Endothelial cell of umbilical vein (primary cell): ENCODE measurements around the gene FRA10AC1. TPM values are rescaled to one million over a fixed set of nuclear protein-coding genes. Genes with fewer than 3 reads are reported as not detected.

Source experiments
- BruUV-seq: library from RNA; stranded (reverse); fragments of 400-500 nt; replicated peaks from 2 replicates; lab custom pipeline; 2021; lab: Mats Ljungman, UMichigan
- CTCF ChIA-PET: fragments of 300-600, 350-600 bp; sonication (Branson Sonifier 250); formaldehyde crosslinking; loops from one replicate; lab custom pipeline; 2021; ENCODE audit warnings: antibody characterized with exemption, inconsistent platforms; lab: Charles Lee
- POLR2A ChIA-PET: fragments of 300-600, 350-600 bp; sonication (Branson Sonifier 250); formaldehyde crosslinking; loops from one replicate; lab custom pipeline; 2021; ENCODE audit warnings: antibody characterized with exemption, inconsistent platforms; lab: Charles Lee
- DNase-seq: peaks from one replicate; pipeline ENCODE4 v3.0.0-alpha.2; 2011; ENCODE audit warnings: low read depth, low spot score
- FAIRE-seq: peaks from 2 replicates; lab custom pipeline; 2011; peaks lifted over from hg19 to GRCh38; lab: Jason Lieb, UNC
- H2AFZ ChIP-seq: 2 replicates; pipeline ENCODE4 v1.6.0; 2012; ENCODE audit warnings: low read depth, low read length, control low read depth, inconsistent platforms
- H3K27ac ChIP-seq: 2 replicates; pipeline ENCODE4 v1.5.1; 2011; ENCODE audit warnings: low read depth, mild to moderate bottlenecking, control low read depth, low read length, moderate library complexity; ENCODE audit not compliant: insufficient read depth
- H3K27me3 ChIP-seq, 2 experiments: 2 replicates each; pipeline versions ENCODE4 v1.6.0 to v1.6.1; 2011; ENCODE audit warnings: low read length in 2 of 2, mixed read lengths in 1 of 2; ENCODE audit not compliant: control insufficient read depth in 2 of 2, insufficient read depth in 2 of 2
- H3K36me3 ChIP-seq, 2 experiments: 2 replicates in 1 of 2; 3 replicates in 1 of 2; pipeline ENCODE4 v1.5.1; 2011; ENCODE audit warnings: low read length in 2 of 2, mild to moderate bottlenecking in 1 of 2, moderate library complexity in 1 of 2; ENCODE audit not compliant: control insufficient read depth in 2 of 2, insufficient read depth in 2 of 2; ENCODE audit errors: extremely low read depth in 1 of 2
- H3K4me1 ChIP-seq: 3 replicates; pipeline ENCODE4 v1.5.1; 2011; ENCODE audit warnings: mild to moderate bottlenecking, low read length; ENCODE audit not compliant: control insufficient read depth, insufficient read depth; ENCODE audit errors: extremely low read depth
- H3K4me2 ChIP-seq: 2 replicates; pipeline ENCODE4 v1.6.1; 2011; ENCODE audit warnings: low read length, control low read depth, mixed read lengths; ENCODE audit not compliant: insufficient read depth
- H3K4me3 ChIP-seq, 3 experiments: fragments of 200-600 bp in 1 of 3; sonication (generic), shearing (Covaris generic) in 1 of 3; replicated peaks in 1 of 3; 2 replicates each; pipeline ENCODE4 v1.5.1; 2011 to 2016; ENCODE audit warnings: control low read depth in 3 of 3, low read length in 3 of 3, mild to moderate bottlenecking in 2 of 3, inconsistent platforms in 1 of 3, low read depth in 1 of 3, moderate library complexity in 1 of 3; ENCODE audit not compliant: insufficient read depth in 1 of 3
- H3K79me2 ChIP-seq: 2 replicates; pipeline ENCODE4 v1.6.0; 2012; ENCODE audit warnings: low read length, inconsistent platforms; ENCODE audit not compliant: control insufficient read depth, insufficient read depth
- H3K9ac ChIP-seq: replicated peaks from 2 replicates; pipeline ENCODE3; 2011; ENCODE audit warnings: low read length, control low read depth; ENCODE audit not compliant: insufficient read depth; ENCODE audit errors: extremely low read depth
- H3K9me1 ChIP-seq: replicated peaks from 3 replicates; pipeline ENCODE4 v1.6.0; 2011; ENCODE audit warnings: mild to moderate bottlenecking, low read length; ENCODE audit not compliant: control insufficient read depth, insufficient read depth; ENCODE audit errors: extremely low read depth
- H3K9me3 ChIP-seq: replicated peaks from 2 replicates; pipeline ENCODE4 v1.5.1; 2012; ENCODE audit warnings: low read length, inconsistent platforms; ENCODE audit not compliant: control insufficient read depth, insufficient read depth
- H4K20me1 ChIP-seq: replicated peaks from 2 replicates; pipeline ENCODE3; 2011; ENCODE audit warnings: mild to moderate bottlenecking, low read length; ENCODE audit not compliant: control insufficient read depth, insufficient read depth; ENCODE audit errors: extremely low read depth
- CTCF ChIP-seq, 2 donors: IDR thresholded peaks; 1 replicate in 1 of 2; 2 replicates in 1 of 2; pipeline ENCODE4 v1.5.1; 2011; ENCODE audit warnings: low read length in 2 of 2, mild to moderate bottlenecking in 2 of 2, moderate library complexity in 2 of 2, control low read depth in 1 of 2, inconsistent platforms in 1 of 2, low read depth in 1 of 2; ENCODE audit not compliant: insufficient read depth in 1 of 2; ENCODE audit errors: extremely low read depth in 1 of 2
- EZH2 ChIP-seq: IDR thresholded peaks from 2 replicates; pipeline ENCODE4 v1.6.1; 2012; ENCODE audit warnings: borderline replicate concordance, low read depth, mild to moderate bottlenecking, moderate library complexity, low read length, inconsistent platforms; ENCODE audit not compliant: severe bottlenecking
- FOS ChIP-seq: IDR thresholded peaks from 2 replicates; pipeline ENCODE4 v1.6.1; 2011; ENCODE audit warnings: mild to moderate bottlenecking, low read length, moderate library complexity, borderline replicate concordance; ENCODE audit not compliant: insufficient read depth
- GATA2 ChIP-seq: IDR thresholded peaks from 2 replicates; pipeline ENCODE4 v1.7.0; 2011; ENCODE audit warnings: low read depth, mild to moderate bottlenecking, moderate library complexity, mixed read lengths, low read length; ENCODE audit not compliant: insufficient read length, insufficient read depth
- JUN ChIP-seq: IDR thresholded peaks from 2 replicates; pipeline ENCODE4 v1.6.1; 2011; ENCODE audit warnings: borderline replicate concordance, low read depth; ENCODE audit not compliant: insufficient read length, insufficient read depth
- MAX ChIP-seq: IDR thresholded peaks from 2 replicates; pipeline ENCODE4 v1.6.1; 2011; ENCODE audit not compliant: insufficient read depth, insufficient read length
- MYC ChIP-seq: IDR thresholded peaks from one replicate; pipeline ENCODE4 v1.6.1; 2011; ENCODE audit warnings: mild to moderate bottlenecking, low read depth, low read length
- POLR2A ChIP-seq: IDR thresholded peaks from 2 replicates; pipeline ENCODE4 v1.6.1; 2012; ENCODE audit warnings: low read depth, mild to moderate bottlenecking, control low read depth, low read length
- POLR2AphosphoS5 ChIP-seq: IDR thresholded peaks from 2 replicates; pipeline ENCODE4 v1.6.1; 2012; ENCODE audit warnings: low read depth, mild to moderate bottlenecking, control low read depth, low read length, moderate library complexity; ENCODE audit not compliant: insufficient read depth
- dilution Hi-C: fragments of 300-500 bp; cut with MboI; formaldehyde crosslinking; loops from one replicate; pipeline ENCODE4 v1.15.0; 2019; ENCODE audit warnings: low sequenced_read_pairs; ENCODE audit not compliant: extremely low pct_ligation_motif_present
- intact Hi-C: fragments of 100-400 bp; cut with micrococcal nuclease; formaldehyde crosslinking; loops from one replicate; pipeline ENCODE4 v1.10.0; 2022
- polyA plus RNA-seq, 4 experiments: library from polyadenylated mRNA; depleted of rRNA in 3 of 4; stranded (reverse) in 3 of 4; unstranded in 1 of 4; fragments of >200 nt; gene quantifications; 2 replicates each; pipeline versions ENCODE4 v1.2.1 to v1.2.3, GENCODE V29; 2011 to 2012; ENCODE audit warnings: missing spikeins in 1 of 4
- total RNA-seq: library from RNA; stranded (reverse); gene quantifications from 2 replicates; pipeline ENCODE4 v1.2.3, GENCODE V29; 2021

FRA10AC1 gene
- total and polyA plus RNA-seq, 2 donors (not counting 3 experiments of a cell fraction or from before 2014, with no cell fraction given) = 4.0 to 24.4 TPM

GRCh38 chr10:93678805-93679587 lies 23.4 kb downstream of the FRA10AC1 start:
- ChIA-PET POLR2A (no interaction called here), CTCF (interaction anchor here (0.8 to 9.8 kb wide), 7 partner anchors 8 to 168 kb away, joined by 3 to 239 read pairs (median 4); no protein-coding TSS in a partner anchor)
- Histone ChIP-seq H3K9ac (no peak overlapping the region), H4K20me1 (no peaks in the 10 kb centered on the region), H3K27ac (no peak overlapping the region), H3K79me2 (no peaks in the 10 kb centered on the region), H3K27me3 (no peaks in the 10 kb centered on the region), H3K9me3 (no peaks in the 10 kb centered on the region), H2AFZ (no peak overlapping the region), H3K4me3 (no peak overlapping the region), H3K9me1 (no peaks in the 10 kb centered on the region), H3K4me1 (no peaks in the 10 kb centered on the region), H3K4me2 (no peak overlapping the region), H3K36me3 (peaks cover 3 to 5% of the 10 kb centered on the region in 2 experiments)
- dilution Hi-C loops = no loop called here
- intact Hi-C loops = no loop called here
- TF ChIP-seq POLR2AphosphoS5 (no peak), POLR2A (no peak), CTCF (IDR thresholded peaks at IDR 0.05; ENCODE audit: extremely low read depth in 1 of 2, insufficient read depth in 1 of 2, low read depth in 1 of 2, low read length in 2 of 2) (no peak), EZH2 (no peak), GATA2 (no peak), FOS (no peak), JUN (no peak), MAX (no peak), MYC (no peak)
- no TSS peak for BruUV-seq
- FAIRE-seq (no peak), DNase-seq (no peak)
